Uterus (tissue), 4 donors: ENCODE data around the gene PRKAG2. TPM values are rescaled to one million over a fixed set of nuclear protein-coding genes. Genes with fewer than 3 reads are reported as not detected.

Experiments
- DNase-seq, 2 donors: peaks; one replicate each; pipeline ENCODE4 v3.0.0-alpha.2; 2019 to 2020
- H3K27ac ChIP-seq, 2 donors: fragments of 200-600 bp; sonication (generic); 1 replicate in 1 of 2; 2 replicates in 1 of 2; pipeline ENCODE4 v1.5.1; 2016 to 2018
- H3K27me3 ChIP-seq, 2 donors: fragments of 200-600 bp; sonication (generic); one replicate each; pipeline ENCODE4 v1.5.1; 2018 to 2019; ENCODE audit warnings: control low read depth in 1 of 2
- H3K36me3 ChIP-seq, 2 donors: fragments of 200-600 bp; sonication (generic); one replicate each; pipeline ENCODE4 v1.5.1; 2019; ENCODE audit warnings: control low read depth in 1 of 2
- H3K4me1 ChIP-seq, 2 donors: fragments of 200-600 bp; sonication (generic); one replicate each; pipeline ENCODE4 v1.5.1; 2018 to 2019; ENCODE audit warnings: control low read depth in 1 of 2
- H3K4me3 ChIP-seq, 2 donors: fragments of 200-600 bp; sonication (generic); 1 replicate in 1 of 2; 2 replicates in 1 of 2; pipeline ENCODE4 v1.5.1; 2018 to 2019; ENCODE audit warnings: mild to moderate bottlenecking in 1 of 2
- H3K9me3 ChIP-seq, 2 donors: fragments of 200-600 bp; sonication (generic); one replicate each; pipeline ENCODE4 v1.5.1; 2019; ENCODE audit warnings: control low read depth in 1 of 2
- POLR2A ChIP-seq, 2 donors: fragments of 450-650 bp; IDR thresholded peaks; one replicate each; pipeline ENCODE4 v1.6.1; 2016; ENCODE audit warnings: antibody characterized with exemption in 2 of 2, mild to moderate bottlenecking in 1 of 2, moderate library complexity in 1 of 2
- intact Hi-C: fragments of 100-400 bp; cut with DNase I; formaldehyde crosslinking; loops from one replicate; pipeline ENCODE4 v1.15.1; 2023; ENCODE audit warnings: low total_unique reads
- total RNA-seq, 4 donors: library from RNA; depleted of rRNA in 3 of 4; stranded (reverse); fragments of >200 nt in 3 of 4; gene quantifications; one replicate each; pipeline versions ENCODE4 v1.1.0 to v1.2.4, GENCODE V29; 2014 to 2023
- TF ChIP-seq, protein P1 (sequence below), 4 experiments: fragments of 200-600 bp in 2 of 4; fragments of 450-650 bp in 2 of 4; sonication (generic) in 2 of 4; IDR thresholded peaks; one replicate each; pipeline ENCODE4 v1.5.1; 2016 to 2019; ENCODE audit warnings: antibody characterized with exemption in 4 of 4, mild to moderate bottlenecking in 2 of 4, moderate library complexity in 1 of 4
- donor health status: DM: yes; HTN: yes; CAD: no.

PRKAG2 gene
- total RNA-seq, 4 donors from 2014 or later, result 15.1 to 66.2 (median 33.6) TPM

DNA sequence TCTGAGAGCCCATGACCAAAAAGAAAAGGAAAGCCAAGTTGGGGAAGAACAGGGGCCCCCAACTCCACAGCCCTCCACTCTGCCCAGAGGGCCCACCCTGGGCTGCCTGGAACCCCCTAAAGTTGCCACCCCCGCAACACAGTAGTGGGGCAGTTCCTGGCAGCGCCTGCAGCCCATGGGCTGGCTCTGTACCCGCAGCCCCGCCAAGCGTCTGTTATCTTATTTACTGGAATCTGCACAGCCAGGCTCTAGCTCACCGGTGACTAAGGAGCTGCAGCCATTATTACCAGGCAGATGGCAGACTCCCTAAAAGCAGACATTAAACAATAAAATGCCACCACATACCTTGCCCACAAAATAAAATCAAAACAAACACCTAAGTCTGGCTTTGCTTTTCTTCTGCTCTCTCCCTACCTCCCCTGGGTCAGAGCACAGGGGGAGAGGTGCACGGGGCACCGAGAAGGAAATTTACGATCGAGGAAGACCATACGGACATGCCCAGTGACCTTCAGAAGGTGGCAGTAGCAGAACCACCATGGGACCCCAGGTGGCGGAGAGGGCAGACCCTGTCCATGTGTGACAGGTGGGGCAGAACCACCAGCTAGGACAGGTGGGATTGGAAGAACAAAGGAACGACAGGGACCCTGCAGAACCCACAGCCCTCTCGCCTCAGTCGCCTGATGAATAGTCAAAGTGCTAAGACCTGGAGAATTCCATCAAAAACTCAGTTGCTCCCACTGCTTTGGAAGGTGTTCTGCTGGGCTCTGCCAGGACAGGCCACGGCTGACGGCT lies 66.3 kb downstream of the PRKAG2 start:
- DNase-seq, result no peak
- no peaks in the 10 kb centered on the region for H3K4me1 ChIP-seq
- no peak overlapping the region for H3K27ac ChIP-seq
- no peaks in the 10 kb centered on the region for H3K27me3 ChIP-seq
- H3K9me3 ChIP-seq, result no peaks in the 10 kb centered on the region
- intact Hi-C loops, result no loop called here
- H3K36me3 ChIP-seq, result no peaks in the 10 kb centered on the region
- TF ChIP-seq, protein P1, sequence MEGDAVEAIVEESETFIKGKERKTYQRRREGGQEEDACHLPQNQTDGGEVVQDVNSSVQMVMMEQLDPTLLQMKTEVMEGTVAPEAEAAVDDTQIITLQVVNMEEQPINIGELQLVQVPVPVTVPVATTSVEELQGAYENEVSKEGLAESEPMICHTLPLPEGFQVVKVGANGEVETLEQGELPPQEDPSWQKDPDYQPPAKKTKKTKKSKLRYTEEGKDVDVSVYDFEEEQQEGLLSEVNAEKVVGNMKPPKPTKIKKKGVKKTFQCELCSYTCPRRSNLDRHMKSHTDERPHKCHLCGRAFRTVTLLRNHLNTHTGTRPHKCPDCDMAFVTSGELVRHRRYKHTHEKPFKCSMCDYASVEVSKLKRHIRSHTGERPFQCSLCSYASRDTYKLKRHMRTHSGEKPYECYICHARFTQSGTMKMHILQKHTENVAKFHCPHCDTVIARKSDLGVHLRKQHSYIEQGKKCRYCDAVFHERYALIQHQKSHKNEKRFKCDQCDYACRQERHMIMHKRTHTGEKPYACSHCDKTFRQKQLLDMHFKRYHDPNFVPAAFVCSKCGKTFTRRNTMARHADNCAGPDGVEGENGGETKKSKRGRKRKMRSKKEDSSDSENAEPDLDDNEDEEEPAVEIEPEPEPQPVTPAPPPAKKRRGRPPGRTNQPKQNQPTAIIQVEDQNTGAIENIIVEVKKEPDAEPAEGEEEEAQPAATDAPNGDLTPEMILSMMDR (IDR thresholded peaks at IDR 0.05), result no peak
- no peak for TF ChIP-seq POLR2A (IDR thresholded peaks at IDR 0.05)
- no peak overlapping the region for H3K4me3 ChIP-seq

DNA sequence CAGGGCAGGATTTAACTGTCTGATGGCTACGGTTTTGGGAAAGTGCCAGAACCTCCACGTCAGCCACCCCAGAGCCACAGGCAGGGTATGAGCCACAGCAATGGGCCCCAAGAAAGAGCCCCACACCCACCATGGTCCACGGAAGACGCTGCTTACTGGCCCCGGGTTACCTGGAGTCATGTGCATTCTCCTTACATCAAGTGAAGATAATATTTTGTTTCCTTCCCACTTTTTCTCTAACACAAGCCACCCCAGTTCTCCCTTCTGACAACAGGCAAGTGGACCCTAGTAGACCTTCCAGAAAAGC lies 67.1 kb downstream of the PRKAG2 start:
- no peaks in the 10 kb centered on the region for H3K9me3 ChIP-seq
- TF ChIP-seq, protein P1 (IDR thresholded peaks at IDR 0.05), result no peak
- no peak for TF ChIP-seq POLR2A (IDR thresholded peaks at IDR 0.05)
- H3K4me3 ChIP-seq, result no peak overlapping the region
- no peaks in the 10 kb centered on the region for H3K4me1 ChIP-seq
- H3K27me3 ChIP-seq, result no peaks in the 10 kb centered on the region
- H3K36me3 ChIP-seq, result no peaks in the 10 kb centered on the region
- no peak for DNase-seq
- intact Hi-C loops, result no loop called here
- no peak overlapping the region for H3K27ac ChIP-seq

DNA sequence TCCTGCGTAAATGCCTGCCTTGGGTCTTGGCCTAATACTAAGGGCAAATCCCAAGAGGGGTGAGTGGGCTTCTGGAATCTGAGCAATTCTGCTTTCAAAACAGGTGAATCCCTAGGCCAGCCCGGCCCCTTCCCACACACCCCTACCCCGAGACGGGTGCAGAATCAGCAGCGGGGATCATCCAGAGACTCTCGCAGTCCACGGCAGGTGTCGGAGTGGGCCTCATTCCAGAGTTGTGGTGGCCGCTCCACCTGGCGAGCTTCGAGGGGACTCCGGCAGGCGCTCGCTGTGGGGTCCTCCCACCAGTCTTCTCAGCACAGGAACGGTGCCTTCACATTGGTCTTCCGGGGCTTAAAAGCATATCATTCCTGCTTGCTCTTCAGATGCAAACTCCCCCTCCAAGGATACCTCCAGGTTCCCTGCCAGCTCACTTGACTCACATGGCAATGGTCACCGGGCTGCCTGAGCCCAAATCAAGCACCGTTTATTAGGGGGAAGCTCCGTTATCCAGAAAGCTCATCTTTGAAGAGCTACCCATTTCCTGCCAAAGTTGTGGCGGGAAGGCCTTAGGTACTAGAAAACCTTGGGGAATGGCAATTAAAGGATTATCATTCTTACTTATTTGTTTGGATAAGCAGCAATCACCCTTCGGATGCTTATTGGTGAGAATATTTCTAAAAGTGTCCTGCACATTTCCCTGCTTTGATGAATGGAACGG lies 67.6 kb downstream of the PRKAG2 start:
- Histone ChIP-seq H3K27ac (no peak overlapping the region), H3K36me3 (no peaks in the 10 kb centered on the region), H3K4me3 (no peak overlapping the region), H3K4me1 (no peaks in the 10 kb centered on the region), H3K27me3 (no peaks in the 10 kb centered on the region), H3K9me3 (no peaks in the 10 kb centered on the region)
- no peak for DNase-seq
- intact Hi-C loops, result no loop called here
- no peak for TF ChIP-seq POLR2A (IDR thresholded peaks at IDR 0.05)
- TF ChIP-seq, protein P1 (IDR thresholded peaks at IDR 0.05), result no peak

DNA sequence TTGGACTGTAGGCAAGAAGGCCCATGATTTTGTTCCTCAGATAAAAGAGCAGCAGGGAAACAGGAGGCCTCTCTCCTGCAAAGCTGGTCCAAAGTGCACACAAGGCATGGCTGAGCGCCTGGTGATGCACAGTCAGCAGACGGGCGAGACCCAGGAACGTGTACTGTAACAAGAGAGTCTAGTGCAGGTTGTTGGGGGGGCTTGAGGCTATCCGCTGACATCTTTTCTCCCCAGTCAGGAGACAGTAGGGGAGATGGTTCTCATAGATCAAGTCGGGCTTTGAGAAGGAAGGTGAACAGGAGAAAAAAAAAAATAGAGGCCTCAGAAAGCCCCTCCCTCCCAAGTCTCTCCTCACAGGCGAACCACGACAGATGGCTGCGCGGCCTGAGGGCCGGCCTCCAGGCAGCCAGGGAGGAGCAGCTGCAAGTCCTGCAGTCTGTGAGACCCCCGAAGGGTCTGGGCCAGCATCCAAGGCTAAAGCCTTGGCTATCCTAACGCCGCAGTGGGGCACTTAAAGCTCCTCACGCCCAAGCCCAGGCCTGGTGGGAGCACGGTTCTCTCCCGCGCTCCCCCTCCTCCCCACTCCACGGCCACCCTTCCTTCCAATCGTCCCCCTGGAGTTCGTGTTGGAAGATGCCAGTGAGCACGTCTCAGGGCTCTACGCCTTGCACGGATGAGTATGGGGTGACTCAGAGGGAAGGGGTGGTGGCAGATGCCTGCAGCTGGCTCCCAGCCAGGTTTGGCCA lies 68.3 kb downstream of the PRKAG2 start:
- TF ChIP-seq POLR2A (IDR thresholded peaks at IDR 0.05), result no peak
- TF ChIP-seq, protein P1 (IDR thresholded peaks at IDR 0.05), result no peak
- intact Hi-C loops, result no loop called here
- no peaks in the 10 kb centered on the region for H3K4me1 ChIP-seq
- no peak for DNase-seq
- H3K27me3 ChIP-seq, result no peaks in the 10 kb centered on the region
- no peaks in the 10 kb centered on the region for H3K36me3 ChIP-seq
- no peaks in the 10 kb centered on the region for H3K9me3 ChIP-seq
- no peak overlapping the region for H3K4me3 ChIP-seq
- H3K27ac ChIP-seq, result no peak overlapping the region

DNA sequence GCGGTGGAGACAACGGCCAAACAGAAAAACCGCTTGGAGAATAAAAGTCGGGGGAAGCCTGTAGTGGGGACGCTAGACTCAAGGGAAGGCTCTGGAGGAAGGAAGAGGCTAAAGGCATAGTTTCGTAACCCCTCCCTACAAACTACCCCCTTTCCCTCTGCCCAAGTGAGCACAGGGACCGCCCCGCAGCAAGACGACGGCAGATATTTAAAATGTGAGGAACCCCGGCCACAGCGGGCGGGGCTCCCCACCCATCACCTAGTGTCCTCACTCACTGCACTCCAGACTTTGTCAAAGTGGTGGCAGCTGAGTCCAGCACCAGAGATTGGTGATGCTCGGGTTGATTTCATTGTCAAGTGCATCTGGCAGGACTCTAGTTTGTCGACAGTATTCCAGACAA lies 69.1 kb downstream of the PRKAG2 start:
- intact Hi-C loops, result no loop called here
- H3K27ac ChIP-seq, result no peak overlapping the region
- no peak for TF ChIP-seq POLR2A (IDR thresholded peaks at IDR 0.05)
- TF ChIP-seq, protein P1 (IDR thresholded peaks at IDR 0.05), result no peak

More for the DNA sequence above, 69.1 kb downstream of the PRKAG2 start:
- Histone ChIP-seq H3K27me3 (no peaks in the 10 kb centered on the region), H3K4me1 (no peaks in the 10 kb centered on the region), H3K9me3 (no peaks in the 10 kb centered on the region), H3K36me3 (no peaks in the 10 kb centered on the region), H3K4me3 (no peak overlapping the region)
- no peak for DNase-seq
